H9 (cell line): Measurements from ENCODE around the gene FCAMR. TPM values are rescaled to one million over a fixed set of nuclear protein-coding genes. Genes with fewer than 3 reads are reported as not detected.

Source experiments
- DNase-seq: peaks from one replicate; pipeline ENCODE4 v3.0.0-alpha.2; 2017
- H2AFZ ChIP-seq: one replicate; pipeline ENCODE4 v1.6.1; 2013; ENCODE audit warnings: mild to moderate bottlenecking, low read length, control low read depth, moderate library complexity
- H2AK5ac ChIP-seq: 2 replicates; pipeline ENCODE4 v1.6.1; 2013; ENCODE audit warnings: low read length, control low read depth, mixed read lengths; ENCODE audit not compliant: insufficient read length
- H2BK120ac ChIP-seq: one replicate; pipeline ENCODE4 v1.6.1; 2013; ENCODE audit warnings: low read depth, mild to moderate bottlenecking, low read length, control low read depth, inconsistent platforms; ENCODE audit not compliant: poor library complexity, severe bottlenecking
- H2BK12ac ChIP-seq: 2 replicates; pipeline ENCODE4 v1.6.1; 2013; ENCODE audit warnings: low read length, control low read depth, mixed read lengths, low read depth; ENCODE audit not compliant: insufficient read length
- H2BK15ac ChIP-seq: 2 replicates; pipeline ENCODE4 v1.6.1; 2013; ENCODE audit warnings: low read depth, low read length, control low read depth
- H2BK20ac ChIP-seq: one replicate; pipeline ENCODE4 v1.6.1; 2013; ENCODE audit warnings: low read depth, mild to moderate bottlenecking, low read length, control low read depth, inconsistent platforms; ENCODE audit not compliant: poor library complexity, severe bottlenecking
- H2BK5ac ChIP-seq: 2 replicates; pipeline ENCODE4 v1.6.1; 2013; ENCODE audit warnings: low read length, control low read depth, mixed read lengths; ENCODE audit not compliant: insufficient read length
- H3K14ac ChIP-seq: 2 replicates; pipeline ENCODE4 v1.6.1; 2013; ENCODE audit warnings: low read length, control low read depth; ENCODE audit not compliant: insufficient read depth
- H3K18ac ChIP-seq: 2 replicates; pipeline ENCODE4 v1.6.1; 2013; ENCODE audit warnings: low read depth, mild to moderate bottlenecking, mixed read lengths, low read length, control low read depth; ENCODE audit not compliant: insufficient read length
- H3K23ac ChIP-seq: 2 replicates; pipeline ENCODE4 v1.6.1; 2013; ENCODE audit warnings: low read length, control low read depth, mixed read lengths, low read depth; ENCODE audit not compliant: insufficient read length
- H3K23me2 ChIP-seq: 2 replicates; pipeline ENCODE4 v1.6.1; 2013; ENCODE audit warnings: low read depth, mild to moderate bottlenecking, mixed read lengths, low read length, control low read depth; ENCODE audit not compliant: insufficient read length, poor library complexity, severe bottlenecking
- H3K27ac ChIP-seq: 2 replicates; pipeline ENCODE4 v1.5.1; 2013; ENCODE audit warnings: low read length, control low read depth, mixed read lengths, low read depth; ENCODE audit not compliant: insufficient read length
- H3K27me3 ChIP-seq: 2 replicates; pipeline ENCODE4 v1.6.1; 2013; ENCODE audit warnings: low read length, control low read depth, inconsistent platforms; ENCODE audit not compliant: insufficient read depth
- H3K4ac ChIP-seq: 2 replicates; pipeline ENCODE4 v1.6.1; 2013; ENCODE audit warnings: low read depth, mild to moderate bottlenecking, control low read depth, inconsistent platforms, low read length, moderate library complexity
- H3K4me1 ChIP-seq: 2 replicates; pipeline ENCODE4 v1.6.1; 2013; ENCODE audit warnings: low read length, control low read depth, inconsistent platforms; ENCODE audit not compliant: insufficient read depth
- H3K4me2 ChIP-seq: 2 replicates; pipeline ENCODE4 v1.6.1; 2013; ENCODE audit warnings: low read length, control low read depth, mixed read lengths; ENCODE audit not compliant: insufficient read length, insufficient read depth
- H3K56ac ChIP-seq: 2 replicates; pipeline ENCODE4 v1.6.1; 2013; ENCODE audit warnings: low read depth, mild to moderate bottlenecking, mixed read lengths, low read length, control low read depth; ENCODE audit not compliant: insufficient read length
- H3K79me1 ChIP-seq: 2 replicates; pipeline ENCODE4 v1.6.1; 2013; ENCODE audit warnings: low read depth, mild to moderate bottlenecking, moderate library complexity, low read length, control low read depth, inconsistent platforms; ENCODE audit not compliant: insufficient read depth, poor library complexity, severe bottlenecking
- H3K79me2 ChIP-seq: 2 replicates; pipeline ENCODE4 v1.6.1; 2013; ENCODE audit warnings: low read length, control low read depth, inconsistent platforms; ENCODE audit not compliant: insufficient read depth
- H3K9ac ChIP-seq: 2 replicates; pipeline ENCODE4 v1.6.1; 2013; ENCODE audit warnings: low read length, control low read depth, mixed read lengths; ENCODE audit not compliant: insufficient read length; ENCODE audit errors: extremely low read depth
- H3K9me3 ChIP-seq: one replicate; pipeline ENCODE4 v1.6.1; 2013; ENCODE audit warnings: low read depth, low read length, inconsistent platforms; ENCODE audit not compliant: control insufficient read depth
- H3T11ph ChIP-seq: one replicate; pipeline ENCODE4 v1.6.1; 2013; ENCODE audit warnings: mild to moderate bottlenecking, low read length, control low read depth, inconsistent platforms
- H4K20me1 ChIP-seq: one replicate; pipeline ENCODE4 v1.6.1; 2013; ENCODE audit not compliant: control insufficient read depth, insufficient read length, insufficient read depth
- H4K5ac ChIP-seq: 2 replicates; pipeline ENCODE4 v1.6.1; 2013; ENCODE audit warnings: low read depth, mild to moderate bottlenecking, mixed read lengths, low read length, control low read depth; ENCODE audit not compliant: insufficient read length
- H4K8ac ChIP-seq: replicated peaks from 2 replicates; pipeline ENCODE4 v1.6.1; 2013; ENCODE audit warnings: low read length, control low read depth, mixed read lengths, low read depth; ENCODE audit not compliant: insufficient read length
- H4K91ac ChIP-seq: 2 replicates; pipeline ENCODE4 v1.6.1; 2013; ENCODE audit warnings: low read depth, mild to moderate bottlenecking, moderate library complexity, mixed read lengths, low read length, control low read depth; ENCODE audit not compliant: insufficient read length
- H3K27ac Mint-ChIP-seq, 3 experiments: 2 replicates in 2 of 3; 3 replicates in 1 of 3; pipeline ENCODE4 v1.8.0; 2020 to 2021; ENCODE audit warnings: mixed read lengths in 3 of 3, mild to moderate bottlenecking in 1 of 3, moderate library complexity in 1 of 3
- H3K27me3 Mint-ChIP-seq: 2 replicates; pipeline ENCODE4 v1.8.0; 2021; ENCODE audit warnings: low read depth, mild to moderate bottlenecking, moderate library complexity, mixed read lengths
- H3K36me3 Mint-ChIP-seq, 3 experiments: 2 replicates in 2 of 3; 3 replicates in 1 of 3; pipeline ENCODE4 v1.8.0; 2020 to 2021; ENCODE audit warnings: low read depth in 3 of 3, mixed read lengths in 3 of 3; ENCODE audit not compliant: insufficient read depth in 1 of 3
- H3K4me1 Mint-ChIP-seq, 2 experiments: 2 replicates each; pipeline ENCODE4 v1.8.0; 2020; ENCODE audit warnings: mixed read lengths in 2 of 2
- H3K4me3 Mint-ChIP-seq, 2 experiments: 2 replicates in 1 of 2; 3 replicates in 1 of 2; pipeline ENCODE4 v1.8.0; 2020 to 2021; ENCODE audit warnings: mild to moderate bottlenecking in 2 of 2, mixed read lengths in 2 of 2, moderate library complexity in 1 of 2
- H3K9me3 Mint-ChIP-seq, 2 experiments: 2 replicates in 1 of 2; 3 replicates in 1 of 2; pipeline ENCODE4 v1.8.0; 2020; ENCODE audit warnings: mild to moderate bottlenecking in 2 of 2, mixed read lengths in 2 of 2, moderate library complexity in 1 of 2
- CTCF ChIP-seq: fragments of 200-600 bp; sonication (generic); conservative IDR thresholded peaks from 3 replicates; pipeline ENCODE4 v1.8.0; 2021; ENCODE audit warnings: antibody characterized with exemption, mild to moderate bottlenecking
- WGBS: extraction: QIAGEN DNeasy Blood & Tissue Kit; methylation state at CpG from one replicate; pipeline ENCODE4 v1.1.7; 2013; ENCODE audit warnings: missing lambda C conversion rate, low lambda C conversion rate, mixed read lengths; ENCODE audit not compliant: insufficient read length; ENCODE audit errors: extremely low coverage; 5-methylcytosine and 5-hydroxymethylcytosine counted together
- total RNA-seq: library from RNA; stranded (reverse); gene quantifications from 2 replicates; pipeline ENCODE4 v1.2.1, GENCODE V29; 2021

Gene FCAMR
- total RNA-seq, 1 experiment from 2014 or later = not detected

GRCh38 chr1:206953126-206953525 is 17.1 kb downstream of the FCAMR start:
- Histone ChIP-seq H2AK5ac (no peak overlapping the region), H2BK20ac (no peak overlapping the region)

More at GRCh38 chr1:206953126-206953525, 17.1 kb downstream of the FCAMR start:
- Histone ChIP-seq H3K14ac (no peak overlapping the region), H3K79me2 (no peaks in the 10 kb centered on the region), H3K9me3 (no peaks in the 10 kb centered on the region), H2BK15ac (no peak overlapping the region), H4K5ac (no peak overlapping the region), H3K4me1 (no peaks in the 10 kb centered on the region), H2AFZ (no peak overlapping the region), H3K23ac (no peak overlapping the region), H2BK5ac (no peak overlapping the region), H3T11ph (no peak overlapping the region), H4K8ac (no peak overlapping the region), H3K9ac (no peak overlapping the region), H3K27ac (no peak overlapping the region), H3K27me3 (no peaks in the 10 kb centered on the region), H4K91ac (no peak overlapping the region), H3K79me1 (no peaks in the 10 kb centered on the region), H2BK12ac (no peak overlapping the region), H4K20me1 (no peaks in the 10 kb centered on the region), H2BK120ac (no peak overlapping the region), H3K56ac (no peak overlapping the region), H3K4ac (no peak overlapping the region), H3K4me2 (no peak overlapping the region), H3K18ac (no peak overlapping the region), H3K23me2 (no peaks in the 10 kb centered on the region)
- no peak overlapping the region for H3K27ac Mint-ChIP-seq
- H3K4me3 Mint-ChIP-seq = no peak overlapping the region
- TF ChIP-seq CTCF = no peak
- no peak for DNase-seq
- peaks cover 0 to 6% of the 10 kb centered on the region in 2 experiments; a peak in 2 of 4 replicates for H3K4me1 Mint-ChIP-seq
- WGBS = no CpG with 5 or more reads among the region's 3 CpGs
- H3K27me3 Mint-ChIP-seq = peaks cover 18% of the 10 kb centered on the region
- H3K9me3 Mint-ChIP-seq = no peaks in the 10 kb centered on the region
- no peaks in the 10 kb centered on the region; a peak in 1 of 7 replicates for H3K36me3 Mint-ChIP-seq
